Dedifferentiated amniotic fluid mesenchymal stem cell (primary cell): Measurements from ENCODE around the gene HACD4.
"Not testable (repeated sequence)": the region's sequence is repeated elsewhere in the genome, so short reads cannot be mapped to it uniquely, and the experiment has no call there.

Experiments
- DNase-seq: peaks from one replicate; pipeline ENCODE4 v3.0.0-alpha.2; 2016; ENCODE audit errors: extremely low spot score

Gene HACD4

GRCh38 chr9:20973246-20973947, 58.0 kb downstream of the HACD4 start:
- not testable (repeated sequence) for DNase-seq

- no peak for DNase-seq
These were observed 58.8 kb downstream of the HACD4 start for GRCh38 chr9:20972684-20973083.

DNA sequence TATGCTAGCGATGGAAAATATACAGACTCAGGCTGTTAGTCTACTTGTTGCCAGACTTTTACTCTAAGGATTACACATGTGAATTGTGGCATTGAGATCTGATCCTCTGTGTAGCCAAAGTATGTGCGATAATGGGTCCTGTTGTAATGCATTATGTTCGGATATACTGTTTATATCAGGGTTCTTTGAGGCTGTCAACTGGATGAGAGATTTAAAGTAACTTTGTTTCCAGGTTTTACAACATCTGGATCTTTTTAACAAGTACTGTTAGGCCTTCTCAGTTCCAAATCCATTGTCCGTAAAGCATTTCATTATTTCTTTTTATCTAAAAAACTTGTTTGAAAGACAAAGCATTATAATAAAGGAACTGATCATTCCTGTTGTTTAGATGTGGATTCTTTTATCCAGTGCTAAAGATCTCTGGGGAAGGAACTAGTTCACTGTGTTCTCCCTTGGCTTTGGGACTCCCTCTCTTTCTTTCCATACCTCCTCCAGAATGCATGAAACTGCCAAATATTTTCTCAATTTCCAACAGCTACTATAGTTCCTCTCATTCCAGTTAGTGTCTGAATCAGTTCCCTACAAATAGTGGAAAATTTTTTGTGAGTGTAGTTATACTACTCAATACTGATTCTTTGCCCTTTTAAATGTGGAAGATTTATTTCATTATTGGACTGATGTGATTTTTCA, 68.8 kb downstream of the HACD4 start:
- DNase-seq, result no peak

- no peak for DNase-seq
These were observed 80.7 kb downstream of the HACD4 start for GRCh38 chr9:20950707-20951106.
